Stimulated activated CD4-positive, alpha-beta T cell treated with anti-CD3 and anti-CD28 coated beads, Interleukin-4, amount 100 ng/mL, for 4 hours (primary cell): ENCODE data around the gene PPP1R14D.
A peak's percentile ranks its signal among the peaks of the same experiment; 100 is the strongest.

Experiments used
- DNase-seq, 2 experiments: peaks; one replicate each; pipeline ENCODE4 v3.0.0-alpha.2; 2020

Gene PPP1R14D

GRCh38 chr15:40776537-40777141 is 51.9 kb downstream of the PPP1R14D start:
- DNase-seq, result no peak

GRCh38 chr15:40775740-40776536 is 52.6 kb downstream of the PPP1R14D start:
- DNase-seq, result no peak

GRCh38 chr15:40775007-40775406 is 53.5 kb downstream of the PPP1R14D start:
- no peak for DNase-seq

GRCh38 chr15:40773902-40774301 is 54.6 kb downstream of the PPP1R14D start:
- DNase-seq, result no peak

- no peak for DNase-seq
Observed at GRCh38 chr15:40773496-40773895, 55.0 kb downstream of the PPP1R14D start.

- no peak for DNase-seq
Observed at GRCh38 chr15:40772014-40772413, 56.5 kb downstream of the PPP1R14D start.

GRCh38 chr15:40771242-40771641 is 57.3 kb downstream of the PPP1R14D start:
- DNase-seq, result no peak

GRCh38 chr15:40770147-40770721 is 58.3 kb downstream of the PPP1R14D start:
- DNase-seq, result no peak

GRCh38 chr15:40769274-40770146 is 59.0 kb downstream of the PPP1R14D start, which contains the start of gene C15orf62:
C15orf62 (plus strand) TSS chr15:40769980; CDS start chr15:40770496, 516 bp downstream.
- peak; percentile 67 to 90 for DNase-seq

GRCh38 chr15:40768521-40769273 is 59.8 kb downstream of the PPP1R14D start:
- no peak for DNase-seq

- no peak for DNase-seq
Observed at GRCh38 chr15:40767838-40768500, 60.5 kb downstream of the PPP1R14D start.

GRCh38 chr15:40766906-40767837 is 61.3 kb downstream of the PPP1R14D start:
- no peak for DNase-seq

- DNase-seq, result no peak
Observed at GRCh38 chr15:40766194-40766815, 62.2 kb downstream of the PPP1R14D start.
